ENCODE measurements around the gene GPC5.

DNA sequence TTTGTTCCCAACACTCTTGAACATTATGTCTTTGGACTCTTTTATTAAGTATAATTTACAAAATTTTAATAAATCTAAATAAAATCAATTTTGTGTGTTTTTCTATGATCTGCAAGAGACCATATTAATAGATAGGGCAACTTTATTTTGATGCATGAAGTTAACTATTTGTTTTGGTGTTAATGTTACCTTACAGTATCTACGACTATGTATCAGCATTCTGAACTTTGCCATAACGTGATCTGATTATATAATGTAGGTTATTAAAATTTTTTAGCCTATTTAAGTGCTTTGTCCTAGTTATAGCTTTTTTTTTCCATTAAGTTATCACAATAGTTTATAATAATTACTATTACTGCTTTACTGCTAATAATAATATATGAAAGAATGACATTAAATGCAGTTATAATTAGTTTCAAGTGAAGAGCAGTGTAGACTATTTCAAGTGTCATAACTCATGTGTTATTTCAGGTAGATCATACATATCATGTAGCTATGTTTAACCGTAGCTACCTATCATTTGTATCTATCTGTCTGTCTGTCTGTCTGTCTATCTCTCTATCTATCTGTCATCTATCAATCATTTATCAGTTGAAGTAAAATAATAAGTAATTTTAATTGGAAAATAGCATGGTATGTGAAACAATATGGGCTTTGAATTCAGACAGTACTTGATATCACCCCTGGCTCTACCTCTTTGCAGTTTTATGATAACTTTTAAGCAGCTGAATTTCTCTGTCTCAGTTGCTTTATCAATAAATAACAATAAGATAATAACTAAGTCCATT lies 229.7 kb downstream of the GPC5 start:
- TF ChIP-seq EZH2 (IDR thresholded peaks at IDR 0.05; ENCODE audit: insufficient read depth, poor library complexity, severe bottlenecking) (no peak), EZH2phosphoT487 (IDR thresholded peaks at IDR 0.05; ENCODE audit: insufficient read depth, low read depth) (no peak)

All from GM23248 (cell line).